Endometrial microvascular endothelial cells (primary cell): ENCODE results near the gene MMP15. TPM values are rescaled to one million over a fixed set of nuclear protein-coding genes. Genes with fewer than 3 reads are reported as not detected.

Experiments used
- in situ Hi-C: cut with HindIII; loops from 2 replicates; pipeline ENCODE4 v1.10.0; 2017; ENCODE audit warnings: low sequenced_read_pairs, low pct_unique_long_range_greater_than_20kb; ENCODE audit errors: inconsistent ontology term
- total RNA-seq: library from RNA; depleted of rRNA; stranded (reverse); fragments of >200 nt; gene quantifications from one replicate; pipeline ENCODE4 v1.2.3, GENCODE V29; 2015; ENCODE audit errors: inconsistent ontology term

Gene MMP15
- total RNA-seq, 1 donor from 2014 or later = 4.3 TPM

DNA sequence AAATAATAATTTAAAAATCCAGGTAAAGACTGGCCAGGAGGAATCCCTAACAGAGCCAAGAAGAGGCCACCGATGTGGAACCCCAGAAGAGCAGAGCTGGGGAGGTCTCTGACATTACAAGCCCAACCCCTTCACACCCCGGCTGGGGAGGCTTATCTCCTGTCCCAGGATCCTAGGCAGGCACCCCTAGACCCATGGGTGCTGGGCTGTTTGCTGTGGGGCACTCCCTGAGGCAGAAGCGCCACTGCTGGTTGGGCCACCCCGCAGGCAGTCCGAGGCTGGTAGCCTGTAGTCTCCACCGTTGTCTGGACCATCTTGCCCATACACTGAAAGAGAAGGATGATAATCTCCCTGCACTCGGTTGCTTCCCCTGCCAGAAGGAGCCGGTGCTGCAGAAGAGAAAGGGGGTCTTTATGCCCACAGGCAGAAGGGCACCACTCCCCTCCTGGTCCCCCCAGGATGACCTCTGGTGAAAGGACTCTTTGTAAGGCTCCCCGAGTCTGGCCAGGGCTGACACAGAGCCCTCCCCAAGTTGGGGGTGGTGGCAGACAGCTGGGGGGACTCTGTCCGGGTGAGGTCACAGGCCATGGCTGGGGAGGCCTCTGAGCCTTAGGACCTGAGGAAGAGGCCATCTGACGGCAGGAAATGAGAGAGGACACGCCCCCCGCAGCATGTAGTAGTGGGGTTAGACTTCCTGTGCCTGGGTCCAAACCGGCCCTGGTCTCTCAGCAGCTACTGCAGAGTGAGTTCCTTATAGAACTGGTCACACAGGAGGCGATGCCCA lies 69.4 kb downstream of the MMP15 start:
- in situ Hi-C loops = loop anchor here (10.0 kb wide), 1 partner anchor 70 kb away; the partner anchor contains the start of gene MMP15

DNA sequence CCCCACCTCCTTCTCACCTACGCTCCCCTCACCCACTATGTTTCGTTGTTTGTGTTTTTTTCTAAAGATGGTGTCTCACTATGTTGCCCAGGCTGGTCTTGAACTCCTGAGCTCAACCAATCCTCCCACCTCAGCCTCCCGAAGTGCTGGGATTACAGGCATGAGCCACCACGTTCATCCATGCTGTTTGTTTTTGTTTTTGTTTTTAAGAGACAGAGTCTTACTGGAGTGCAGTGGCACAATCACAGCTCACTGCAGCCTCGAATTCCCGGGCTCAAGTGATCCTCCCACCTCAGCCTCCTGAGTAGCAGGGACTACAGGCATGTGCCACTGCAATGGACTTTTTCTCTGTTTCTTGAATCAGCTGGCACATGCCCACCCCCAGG lies 70.0 kb downstream of the MMP15 start:
- in situ Hi-C loops = loop anchor here (10.0 kb wide), 1 partner anchor 71 kb away; the partner anchor contains the start of gene MMP15

DNA sequence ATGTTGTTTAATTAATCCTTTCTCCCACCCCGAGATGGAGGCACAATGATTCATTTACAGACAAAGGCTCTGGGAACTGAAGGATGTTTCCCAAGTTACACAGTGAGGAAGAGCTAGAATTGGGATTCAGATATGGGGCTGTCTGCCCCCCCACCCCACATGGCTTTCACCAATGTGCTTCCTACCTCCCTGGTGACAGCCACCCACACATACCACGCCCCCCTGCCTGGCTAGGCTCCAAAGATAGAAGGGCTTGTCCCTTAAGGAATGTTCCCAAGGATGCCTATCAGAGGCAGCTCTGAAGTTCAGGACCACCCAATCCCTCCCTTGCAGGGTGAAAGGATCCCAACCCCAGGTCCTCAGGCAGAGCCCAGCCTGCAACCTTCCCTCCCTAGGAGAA lies 70.7 kb downstream of the MMP15 start:
- in situ Hi-C loops = loop anchor here (10.0 kb wide), 1 partner anchor 71 kb away; the partner anchor contains the start of gene MMP15

Other genes with a start within 250 kb of the MMP15 start
- 47.7 TPM for gene KIFC3, start 223.3 kb upstream of the MMP15 start, total RNA-seq
- gene CNGB1, start 54.6 kb upstream of the MMP15 start, total RNA-seq = not detected
- 5.2 TPM for gene ZNF319, start 25.1 kb upstream of the MMP15 start, total RNA-seq
- gene USB1, start 24.3 kb upstream of the MMP15 start, total RNA-seq = 39.5 TPM
- 94.6 TPM for gene CFAP20, start 103.6 kb downstream of the MMP15 start, total RNA-seq
- 39.8 TPM for gene CSNK2A2, start 172.4 kb downstream of the MMP15 start, total RNA-seq